Measurements from ENCODE around the gene TNF. TPM values are rescaled to one million over a fixed set of nuclear protein-coding genes. Genes with fewer than 3 reads are reported as not detected.

The TNF gene
- total RNA-seq, 1 experiment from 2014 or later, result 0.31 TPM

GRCh38 chr6:31614075-31614619 is 38.8 kb downstream of the TNF start:
- Mint-ChIP-seq H3K36me3 (no peaks in the 10 kb centered on the region), H3K27ac (no peak overlapping the region), H3K4me1 (peaks cover 29% of the 10 kb centered on the region), H3K4me3 (no peak overlapping the region), H3K27me3 (ENCODE audit: low read depth) (peaks cover 6% of the 10 kb centered on the region; the same call in 1 of the 2 replicates), H3K9me3 (no peaks in the 10 kb centered on the region)
- DNase-seq (ENCODE audit: low spot score), result no peak
- no peak for ATAC-seq
- ChIA-PET POLR2A (no interaction called here), CTCF (interaction anchor here (1.1 to 3.5 kb wide), 3 partner anchors 16 to 67 kb away, joined by 3 to 24 read pairs (median 15); partner anchors contain the start of genes ATP6V1G2 and NFKBIL1)
- TF ChIP-seq ZNF317 (CRISPR knock-in tag; IDR thresholded peaks at IDR 0.05; ENCODE audit: borderline replicate concordance, low read depth), result no peak
- TF ChIP-seq, protein P1, sequence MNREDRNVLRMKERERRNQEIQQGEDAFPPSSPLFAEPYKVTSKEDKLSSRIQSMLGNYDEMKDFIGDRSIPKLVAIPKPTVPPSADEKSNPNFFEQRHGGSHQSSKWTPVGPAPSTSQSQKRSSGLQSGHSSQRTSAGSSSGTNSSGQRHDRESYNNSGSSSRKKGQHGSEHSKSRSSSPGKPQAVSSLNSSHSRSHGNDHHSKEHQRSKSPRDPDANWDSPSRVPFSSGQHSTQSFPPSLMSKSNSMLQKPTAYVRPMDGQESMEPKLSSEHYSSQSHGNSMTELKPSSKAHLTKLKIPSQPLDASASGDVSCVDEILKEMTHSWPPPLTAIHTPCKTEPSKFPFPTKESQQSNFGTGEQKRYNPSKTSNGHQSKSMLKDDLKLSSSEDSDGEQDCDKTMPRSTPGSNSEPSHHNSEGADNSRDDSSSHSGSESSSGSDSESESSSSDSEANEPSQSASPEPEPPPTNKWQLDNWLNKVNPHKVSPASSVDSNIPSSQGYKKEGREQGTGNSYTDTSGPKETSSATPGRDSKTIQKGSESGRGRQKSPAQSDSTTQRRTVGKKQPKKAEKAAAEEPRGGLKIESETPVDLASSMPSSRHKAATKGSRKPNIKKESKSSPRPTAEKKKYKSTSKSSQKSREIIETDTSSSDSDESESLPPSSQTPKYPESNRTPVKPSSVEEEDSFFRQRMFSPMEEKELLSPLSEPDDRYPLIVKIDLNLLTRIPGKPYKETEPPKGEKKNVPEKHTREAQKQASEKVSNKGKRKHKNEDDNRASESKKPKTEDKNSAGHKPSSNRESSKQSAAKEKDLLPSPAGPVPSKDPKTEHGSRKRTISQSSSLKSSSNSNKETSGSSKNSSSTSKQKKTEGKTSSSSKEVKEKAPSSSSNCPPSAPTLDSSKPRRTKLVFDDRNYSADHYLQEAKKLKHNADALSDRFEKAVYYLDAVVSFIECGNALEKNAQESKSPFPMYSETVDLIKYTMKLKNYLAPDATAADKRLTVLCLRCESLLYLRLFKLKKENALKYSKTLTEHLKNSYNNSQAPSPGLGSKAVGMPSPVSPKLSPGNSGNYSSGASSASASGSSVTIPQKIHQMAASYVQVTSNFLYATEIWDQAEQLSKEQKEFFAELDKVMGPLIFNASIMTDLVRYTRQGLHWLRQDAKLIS (CRISPR knock-in tag; IDR thresholded peaks at IDR 0.05; ENCODE audit: borderline replicate concordance), result no peak
- TF ChIP-seq MXD4 (CRISPR knock-in tag; IDR thresholded peaks at IDR 0.05; ENCODE audit: borderline replicate concordance), result no peak
- TF ChIP-seq, protein P2, sequence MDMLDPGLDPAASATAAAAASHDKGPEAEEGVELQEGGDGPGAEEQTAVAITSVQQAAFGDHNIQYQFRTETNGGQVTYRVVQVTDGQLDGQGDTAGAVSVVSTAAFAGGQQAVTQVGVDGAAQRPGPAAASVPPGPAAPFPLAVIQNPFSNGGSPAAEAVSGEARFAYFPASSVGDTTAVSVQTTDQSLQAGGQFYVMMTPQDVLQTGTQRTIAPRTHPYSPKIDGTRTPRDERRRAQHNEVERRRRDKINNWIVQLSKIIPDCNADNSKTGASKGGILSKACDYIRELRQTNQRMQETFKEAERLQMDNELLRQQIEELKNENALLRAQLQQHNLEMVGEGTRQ (CRISPR knock-in tag; IDR thresholded peaks at IDR 0.05), result no peak
- no peak for TF ChIP-seq SP1 (CRISPR knock-in tag; conservative IDR thresholded peaks at IDR 0.05)
- no peak for TF ChIP-seq ESRRA (CRISPR knock-in tag; IDR thresholded peaks at IDR 0.05; ENCODE audit: borderline replicate concordance)

DNA sequence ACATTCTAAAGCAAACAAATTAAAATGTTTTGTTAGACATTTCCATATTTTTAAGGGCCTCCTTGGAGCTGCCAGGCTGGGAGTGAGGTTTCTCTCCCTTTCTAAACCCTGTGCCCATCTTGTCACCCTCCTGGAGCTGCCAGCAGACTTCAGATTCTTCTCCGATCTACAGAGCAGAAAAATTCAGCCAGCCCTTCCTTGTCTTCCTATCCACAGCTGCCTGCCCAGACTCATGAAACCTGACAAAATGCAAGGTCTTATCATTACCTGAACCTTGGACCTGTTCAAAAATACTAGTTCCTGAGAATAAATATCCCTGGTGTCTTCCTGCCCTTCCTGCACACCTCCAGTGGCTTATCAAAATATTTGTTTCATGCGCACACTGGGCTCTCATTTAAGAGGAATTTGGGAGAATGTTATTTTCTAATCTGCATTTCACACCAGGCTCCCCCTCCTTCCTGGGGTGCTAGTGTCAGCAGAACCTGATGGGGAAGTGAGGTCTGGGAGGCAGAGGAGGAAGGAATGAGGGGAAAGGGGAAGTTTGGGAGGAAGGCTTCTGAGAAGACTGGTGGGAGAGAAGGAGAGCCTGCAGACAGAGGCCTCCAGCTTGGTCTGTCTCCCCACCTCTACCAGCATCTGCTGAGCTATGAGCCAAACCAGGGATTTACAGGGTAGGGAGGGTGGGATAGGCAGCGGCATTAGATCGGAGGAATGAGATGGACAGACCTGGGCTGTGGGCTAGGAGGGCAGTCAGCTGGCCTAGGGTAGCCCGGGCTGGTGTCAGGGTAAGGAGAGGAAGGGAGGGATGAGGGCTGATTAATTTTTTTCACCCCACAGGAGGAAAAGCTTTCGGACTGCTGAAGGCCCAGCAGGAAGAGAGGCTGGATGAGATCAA is 39.6 kb downstream of the TNF start, which contains the start of gene AIF1:
Gene AIF1, plus strand, starts transcription at position 551 of the 895 bp plus-strand sequence. Its CDS starts 96 bp downstream, at position 647.
- CTCF ChIA-PET, result interaction anchor here (0.6 to 3.5 kb wide), 7 partner anchors 16 to 118 kb away, joined by 3 to 24 read pairs (median 3); partner anchors contain the start of genes ATP6V1G2, LST1 and NFKBIL1
- peaks cover 26% of the 10 kb centered on the region for H3K4me1 Mint-ChIP-seq
- POLR2A ChIA-PET, result no interaction called here
- H3K36me3 Mint-ChIP-seq, result no peaks in the 10 kb centered on the region
- H3K27me3 Mint-ChIP-seq (ENCODE audit: low read depth), result peaks cover 6% of the 10 kb centered on the region; the same call in 1 of the 2 replicates
- DNase-seq (ENCODE audit: low spot score) (no peak), ATAC-seq (no peak)
- no peak for TF ChIP-seq E2F4 (CRISPR knock-in tag; IDR thresholded peaks at IDR 0.05; ENCODE audit: borderline replicate concordance, low read depth)
- TF ChIP-seq, protein P3, sequence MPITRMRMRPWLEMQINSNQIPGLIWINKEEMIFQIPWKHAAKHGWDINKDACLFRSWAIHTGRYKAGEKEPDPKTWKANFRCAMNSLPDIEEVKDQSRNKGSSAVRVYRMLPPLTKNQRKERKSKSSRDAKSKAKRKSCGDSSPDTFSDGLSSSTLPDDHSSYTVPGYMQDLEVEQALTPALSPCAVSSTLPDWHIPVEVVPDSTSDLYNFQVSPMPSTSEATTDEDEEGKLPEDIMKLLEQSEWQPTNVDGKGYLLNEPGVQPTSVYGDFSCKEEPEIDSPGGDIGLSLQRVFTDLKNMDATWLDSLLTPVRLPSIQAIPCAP (CRISPR knock-in tag; IDR thresholded peaks at IDR 0.05), result no peak
- H3K9me3 Mint-ChIP-seq, result no peaks in the 10 kb centered on the region
- no peak within 1 kb of the TSS for H3K4me3 Mint-ChIP-seq
- peak within 1 kb of the TSS; percentile 68 for H3K27ac Mint-ChIP-seq

- no peaks in the 10 kb centered on the region for H3K9me3 Mint-ChIP-seq
- peaks cover 4% of the 10 kb centered on the region; the same call in 1 of the 2 replicates for H3K27me3 Mint-ChIP-seq (ENCODE audit: low read depth)
- no peaks in the 10 kb centered on the region for H3K36me3 Mint-ChIP-seq
- DNase-seq (ENCODE audit: low spot score) (no peak), ATAC-seq (no peak)
- H3K27ac Mint-ChIP-seq, result no peak overlapping the region
- H3K4me1 Mint-ChIP-seq, result peaks cover 23% of the 10 kb centered on the region
- no peak for TF ChIP-seq OVOL2 (CRISPR knock-in tag; IDR thresholded peaks at IDR 0.05; ENCODE audit: borderline replicate concordance)
- TF ChIP-seq JAZF1 (CRISPR knock-in tag; IDR thresholded peaks at IDR 0.05), result no peak
- TF ChIP-seq ZBTB21 (CRISPR knock-in tag; IDR thresholded peaks at IDR 0.05; ENCODE audit: borderline replicate concordance), result no peak
- TF ChIP-seq, protein P4, sequence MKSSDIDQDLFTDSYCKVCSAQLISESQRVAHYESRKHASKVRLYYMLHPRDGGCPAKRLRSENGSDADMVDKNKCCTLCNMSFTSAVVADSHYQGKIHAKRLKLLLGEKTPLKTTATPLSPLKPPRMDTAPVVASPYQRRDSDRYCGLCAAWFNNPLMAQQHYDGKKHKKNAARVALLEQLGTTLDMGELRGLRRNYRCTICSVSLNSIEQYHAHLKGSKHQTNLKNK (CRISPR knock-in tag; IDR thresholded peaks at IDR 0.05), result no peak
- TF ChIP-seq, protein P5, sequence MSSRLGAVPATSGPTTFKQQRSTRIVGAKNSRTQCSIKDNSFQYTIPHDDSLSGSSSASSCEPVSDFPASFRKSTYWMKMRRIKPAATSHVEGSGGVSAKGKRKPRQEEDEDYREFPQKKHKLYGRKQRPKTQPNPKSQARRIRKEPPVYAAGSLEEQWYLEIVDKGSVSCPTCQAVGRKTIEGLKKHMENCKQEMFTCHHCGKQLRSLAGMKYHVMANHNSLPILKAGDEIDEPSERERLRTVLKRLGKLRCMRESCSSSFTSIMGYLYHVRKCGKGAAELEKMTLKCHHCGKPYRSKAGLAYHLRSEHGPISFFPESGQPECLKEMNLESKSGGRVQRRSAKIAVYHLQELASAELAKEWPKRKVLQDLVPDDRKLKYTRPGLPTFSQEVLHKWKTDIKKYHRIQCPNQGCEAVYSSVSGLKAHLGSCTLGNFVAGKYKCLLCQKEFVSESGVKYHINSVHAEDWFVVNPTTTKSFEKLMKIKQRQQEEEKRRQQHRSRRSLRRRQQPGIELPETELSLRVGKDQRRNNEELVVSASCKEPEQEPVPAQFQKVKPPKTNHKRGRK (CRISPR knock-in tag; IDR thresholded peaks at IDR 0.05; ENCODE audit: borderline replicate concordance), result no peak
- TF ChIP-seq TP53 (CRISPR knock-in tag; IDR thresholded peaks at IDR 0.05), result no peak
- no peak overlapping the region for H3K4me3 Mint-ChIP-seq
- POLR2A ChIA-PET, result no interaction called here
- CTCF ChIA-PET, result interaction anchor here (1.0 to 3.5 kb wide), 4 partner anchors 17 to 69 kb away, joined by 3 to 24 read pairs (median 9); partner anchors contain the start of genes ATP6V1G2 and NFKBIL1
Observed at GRCh38 chr6:31615748-31616147, 40.4 kb downstream of the TNF start.
